RPMI7951 (cell line): ENCODE measurements around the gene ST6GALNAC5. TPM values are rescaled to one million over a fixed set of nuclear protein-coding genes. Genes with fewer than 3 reads are reported as not detected.
"Not testable (repeated sequence)": the region's sequence is repeated elsewhere in the genome, so short reads cannot be mapped to it uniquely, and the experiment has no call there.

Experiments used
- DNase-seq: peaks from one replicate; pipeline ENCODE4 v3.0.0-alpha.2; 2012; ENCODE audit warnings: low read depth
- total RNA-seq: library from RNA; depleted of rRNA; stranded (reverse); fragments of >200 nt; shearing (Covaris generic); gene quantifications from 2 replicates; pipeline ENCODE4 v1.2.3, GENCODE V29; 2014

ST6GALNAC5 gene
- total RNA-seq, 1 experiment from 2014 or later, result 0.24 TPM

- DNase-seq, result no peak
These were observed 71.0 kb downstream of the ST6GALNAC5 start for GRCh38 chr1:76938304-76938703.

DNA sequence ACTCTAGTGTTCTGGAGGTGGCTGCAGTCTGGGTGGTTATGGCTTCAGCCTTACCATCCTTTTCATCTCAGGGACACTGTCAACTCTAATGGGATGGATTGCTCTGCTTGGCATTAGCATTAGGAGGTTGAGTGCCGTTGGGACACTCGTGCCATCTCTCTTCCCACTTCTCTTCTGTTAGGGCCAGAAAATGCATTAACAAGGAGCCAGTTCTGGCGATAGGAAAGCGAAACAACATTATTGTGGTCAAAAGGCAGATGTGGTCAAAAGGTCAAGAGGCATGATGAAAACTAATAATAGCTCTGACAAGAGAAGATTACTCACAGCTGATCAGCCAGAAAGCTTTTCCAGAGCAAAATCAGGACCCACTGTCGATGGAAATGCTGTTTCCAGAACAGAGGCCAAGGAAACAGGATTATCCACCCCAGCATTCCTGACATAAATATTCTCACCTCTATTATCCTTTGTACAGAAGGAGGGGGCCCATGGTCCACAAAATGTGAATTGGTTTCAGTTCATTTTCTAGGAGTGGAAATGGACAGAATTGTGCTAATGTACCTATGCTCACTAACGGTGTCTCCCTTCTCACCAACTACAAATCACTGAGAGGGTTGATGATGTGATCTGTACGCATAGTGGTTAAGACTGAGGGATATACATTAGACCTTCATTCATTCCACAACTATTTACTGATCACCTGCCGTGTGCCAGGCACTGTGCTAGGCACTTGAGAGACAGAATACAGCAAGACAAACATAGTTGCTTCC lies 72.0 kb downstream of the ST6GALNAC5 start:
- peak; percentile 88 for DNase-seq

- DNase-seq, result no peak
These were observed 72.5 kb downstream of the ST6GALNAC5 start for GRCh38 chr1:76939817-76940216.

- no peak for DNase-seq
These were observed 73.5 kb downstream of the ST6GALNAC5 start for GRCh38 chr1:76940571-76941335.

DNA sequence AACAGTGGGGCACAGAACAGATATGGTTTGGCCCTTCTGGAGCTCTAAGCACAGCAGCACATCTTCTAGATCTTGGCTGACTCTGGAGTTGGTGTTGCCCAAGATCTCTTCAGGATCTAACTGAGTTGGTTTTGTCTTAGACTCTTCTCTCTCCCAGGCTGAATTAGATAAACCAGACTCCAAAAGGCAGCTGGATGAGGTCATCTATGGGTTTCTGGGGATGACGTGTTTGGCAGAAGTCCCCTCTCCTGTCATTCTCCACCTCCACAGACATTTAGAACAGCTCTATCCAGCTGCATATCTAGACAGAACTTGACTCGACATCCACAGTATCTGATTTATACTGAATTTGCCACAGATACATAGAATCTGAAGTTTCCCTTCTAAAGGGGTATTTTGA lies 75.3 kb downstream of the ST6GALNAC5 start:
- peak; percentile 81 for DNase-seq

- DNase-seq, result peak; percentile 64
These were observed 77.7 kb downstream of the ST6GALNAC5 start for GRCh38 chr1:76944942-76945341.

GRCh38 chr1:76948846-76949245 lies 81.6 kb downstream of the ST6GALNAC5 start:
- DNase-seq, result no peak

DNA sequence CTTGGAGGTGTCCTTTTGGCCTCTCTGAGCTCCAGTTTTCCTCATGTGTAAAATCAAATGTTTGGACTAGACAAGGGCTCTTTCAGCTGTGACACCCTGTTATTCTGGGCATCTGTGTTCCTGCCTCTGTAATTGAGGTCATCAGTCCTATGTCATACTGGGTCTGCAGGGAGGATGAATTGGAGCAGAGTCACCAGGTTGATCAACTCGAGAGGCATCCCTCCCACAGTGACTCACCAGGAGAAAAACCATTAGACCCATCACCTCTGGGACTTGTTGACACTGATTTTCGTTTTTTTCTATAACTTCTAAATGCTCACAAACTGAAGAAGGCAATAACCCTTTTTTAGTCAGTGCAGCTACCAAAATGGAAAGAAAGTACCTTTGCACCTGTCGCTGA lies 82.2 kb downstream of the ST6GALNAC5 start:
- DNase-seq, result peak; percentile 74

DNA sequence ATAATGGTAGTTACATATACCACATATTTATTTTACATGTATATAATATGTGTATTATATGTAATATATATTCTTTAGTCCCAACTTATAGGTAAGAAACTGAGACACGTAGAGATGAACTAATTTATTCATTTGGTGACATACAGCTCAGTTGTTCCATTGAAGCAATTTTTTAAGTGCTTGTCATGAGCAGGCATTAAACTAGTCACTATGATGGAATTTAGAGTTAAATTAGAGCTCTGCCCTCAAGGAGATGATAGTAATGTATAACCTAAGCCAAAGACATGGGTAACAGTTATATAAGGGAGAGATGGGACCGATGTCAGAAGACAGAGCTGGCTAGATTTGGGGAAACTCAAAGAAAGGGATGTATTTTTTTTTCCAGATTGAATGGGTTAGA lies 83.0 kb downstream of the ST6GALNAC5 start:
- DNase-seq, result peak; percentile 43

DNA sequence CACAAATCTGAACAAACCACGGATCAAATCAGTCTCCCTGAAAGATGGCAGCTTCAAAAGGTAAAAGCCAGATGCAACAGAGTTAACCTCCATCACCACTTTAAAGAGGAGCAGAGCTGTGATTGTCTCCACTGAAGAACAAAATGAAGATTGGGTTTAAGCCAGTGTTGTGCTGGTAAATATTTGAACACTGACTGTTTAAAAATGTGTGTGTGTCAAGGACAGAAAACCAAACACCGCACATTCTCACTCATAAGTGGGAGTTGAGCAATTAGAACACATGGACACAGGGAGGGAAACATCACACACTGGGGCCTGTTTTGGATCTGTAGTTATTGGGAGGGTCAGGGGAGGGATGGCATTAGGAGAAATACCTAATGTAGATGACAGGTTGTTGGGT lies 83.9 kb downstream of the ST6GALNAC5 start:
- DNase-seq, result peak; percentile 39

- no peak for DNase-seq
These were observed 88.4 kb downstream of the ST6GALNAC5 start for GRCh38 chr1:76955652-76956051.

DNA sequence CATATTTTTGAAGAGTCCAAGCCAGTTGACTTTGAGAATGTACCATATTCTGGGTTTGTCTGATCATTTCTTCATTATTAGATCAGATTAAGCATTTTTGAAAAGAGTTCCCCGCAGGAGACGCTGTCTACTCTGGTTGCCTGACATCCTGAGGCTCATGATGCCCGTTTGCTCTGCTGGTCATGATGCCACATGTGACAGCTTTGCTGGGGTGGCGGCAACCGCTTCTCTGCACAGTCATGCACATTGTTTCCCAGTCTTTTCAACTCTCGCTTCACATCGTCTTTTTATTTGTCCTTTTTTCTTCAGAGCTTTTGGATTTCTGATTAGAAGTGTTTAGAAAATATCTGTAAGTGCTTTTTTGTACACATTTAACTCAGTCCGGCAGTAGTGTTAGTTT lies 90.7 kb downstream of the ST6GALNAC5 start:
- DNase-seq, result no peak

- DNase-seq, result no peak
These were observed 91.5 kb downstream of the ST6GALNAC5 start for GRCh38 chr1:76958828-76959227.

DNA sequence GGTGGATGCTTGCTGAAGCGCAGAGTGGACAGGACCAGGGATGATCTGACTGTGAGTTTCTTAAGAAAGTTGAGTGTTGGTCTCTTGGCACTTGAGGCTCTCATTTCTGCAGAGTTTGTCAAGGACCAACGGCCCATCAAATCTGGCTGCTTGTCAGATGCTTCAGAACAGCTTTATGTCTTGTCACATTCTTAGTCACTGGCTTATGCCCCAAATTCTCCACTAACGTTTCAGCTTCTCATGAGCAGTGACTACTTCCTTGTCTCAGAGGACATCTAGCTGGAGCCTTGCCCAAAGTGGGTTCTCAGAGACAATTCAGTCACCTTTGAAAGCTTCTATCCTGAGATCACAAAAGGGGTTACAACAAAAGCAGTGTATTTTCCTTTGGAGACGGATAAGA lies 92.3 kb downstream of the ST6GALNAC5 start:
- DNase-seq, result no peak

DNA sequence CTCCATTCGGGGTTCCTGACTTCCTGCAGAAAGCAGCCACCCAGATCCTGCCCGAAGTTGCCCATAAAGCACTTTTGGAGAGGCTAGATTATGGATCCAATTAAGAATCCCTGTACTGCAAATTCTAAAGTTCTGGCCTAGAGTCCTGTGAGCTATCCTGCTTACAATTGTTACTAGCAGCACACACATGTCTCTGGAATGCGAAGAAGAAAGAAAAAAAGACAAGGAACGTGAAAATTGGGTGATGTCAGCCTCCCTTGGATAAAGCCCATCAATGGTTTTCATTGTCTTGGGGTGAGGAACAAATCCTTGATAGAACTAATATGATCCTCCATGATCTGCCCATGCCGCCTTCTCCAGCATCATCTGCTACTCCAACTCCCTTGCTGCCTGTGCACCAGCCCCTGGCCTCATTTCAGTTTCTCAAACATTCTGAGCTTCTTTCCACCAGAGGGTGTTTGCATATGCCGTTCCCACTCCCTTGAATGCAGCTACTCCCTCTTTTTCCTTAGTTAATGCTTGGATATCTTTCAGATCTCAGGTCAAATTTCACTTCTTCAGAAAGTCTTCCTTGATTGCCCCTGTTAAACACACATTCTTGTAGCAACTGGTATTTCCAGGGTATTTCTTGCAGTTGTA lies 94.0 kb downstream of the ST6GALNAC5 start:
- peak; percentile 44 for DNase-seq

- no peak for DNase-seq
These were observed 94.5 kb downstream of the ST6GALNAC5 start for GRCh38 chr1:76961820-76962207.

GRCh38 chr1:76981267-76981666 lies 114.0 kb downstream of the ST6GALNAC5 start:
- not testable (repeated sequence) for DNase-seq

GRCh38 chr1:76989976-76990375 lies 122.7 kb downstream of the ST6GALNAC5 start:
- peak; percentile 36 for DNase-seq

DNA sequence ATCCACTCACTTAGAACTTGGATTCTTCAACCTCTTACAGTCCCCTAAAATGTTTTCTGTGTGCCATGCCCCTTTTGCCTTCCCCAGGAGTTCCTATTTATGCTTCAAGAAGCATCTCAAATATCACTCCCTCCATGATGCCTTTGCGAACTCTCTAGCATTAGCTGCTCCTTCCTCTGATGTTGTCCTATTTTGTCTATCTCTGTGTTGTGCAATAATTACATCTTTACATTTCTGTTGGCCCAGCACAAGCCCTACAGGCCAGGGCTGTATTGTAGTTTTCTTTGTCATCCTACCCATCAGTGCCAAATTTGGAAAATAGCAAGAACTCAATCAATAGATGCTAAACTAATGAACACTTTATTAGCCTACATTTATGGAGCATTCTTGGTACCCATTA lies 125.8 kb downstream of the ST6GALNAC5 start:
- no peak for DNase-seq

DNA sequence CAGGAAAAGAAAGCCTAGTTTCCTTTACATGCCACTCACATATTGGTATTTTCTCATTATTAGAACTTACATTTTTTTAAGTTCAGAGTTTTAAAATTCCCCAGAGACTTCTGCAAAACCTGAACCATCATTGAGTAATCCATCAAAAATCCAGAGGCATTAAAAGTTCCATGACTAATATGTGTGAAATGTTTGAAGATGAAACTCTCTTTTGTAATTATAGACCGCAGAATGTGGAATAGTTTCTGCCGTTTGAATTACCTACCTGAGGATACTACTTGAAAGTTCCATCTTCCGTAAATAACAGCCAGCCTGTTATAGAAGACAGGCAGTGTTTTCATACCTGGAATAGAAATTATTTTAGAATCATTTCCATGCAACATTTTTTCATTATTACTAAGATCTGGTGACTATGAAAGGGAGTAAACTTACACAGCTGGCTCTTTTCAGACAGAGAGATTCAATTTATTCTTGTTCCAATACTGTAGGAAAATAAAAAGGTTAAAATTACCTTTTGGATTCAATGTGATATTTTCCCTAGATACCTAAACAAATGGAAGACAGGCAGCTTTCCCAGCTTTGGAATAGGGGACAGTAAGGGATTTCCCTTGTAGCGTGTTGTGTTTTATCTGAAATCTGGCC lies 131.4 kb downstream of the ST6GALNAC5 start:
- peak; percentile 79 for DNase-seq

GRCh38 chr1:77007675-77008074 lies 140.4 kb downstream of the ST6GALNAC5 start:
- no peak for DNase-seq

DNA sequence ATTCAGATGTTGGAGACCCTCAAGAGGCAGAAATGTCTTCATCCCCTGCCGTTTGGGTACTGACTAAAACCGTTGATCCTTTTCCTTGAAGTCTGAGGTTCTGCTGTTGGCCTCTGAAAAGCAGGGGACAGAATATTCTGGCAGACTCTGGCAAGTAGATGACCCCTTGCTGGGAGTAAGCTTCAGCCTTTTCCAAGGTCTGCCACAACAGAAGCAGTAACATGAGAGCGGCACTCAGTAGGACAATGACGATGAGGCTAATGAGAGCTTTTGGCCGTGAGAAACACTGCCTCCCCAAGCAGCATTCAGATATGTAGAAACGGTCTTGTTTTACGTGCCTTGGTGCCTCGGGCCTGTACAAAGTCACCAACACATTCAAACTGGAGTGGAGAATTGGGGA lies 143.7 kb downstream of the ST6GALNAC5 start:
- no peak for DNase-seq
